ENCODE data around the gene ANK3. TPM values are rescaled to one million over a fixed set of nuclear protein-coding genes. Genes with fewer than 3 reads are reported as not detected.

ANK3 gene
- total RNA-seq (100 to 1,000 TPM in 1 of 7 donors, 10 to 100 TPM in 6; 30.6 to 133 (median 75.7) TPM), polyA plus RNA-seq (1 to 10 TPM; 2.0 to 6.2 (median 4.2) TPM)
- long read RNA-seq, donor 1, result 0 reads
- long read RNA-seq, donor 2, partial matches to known transcripts, result 0 of 1 reads
- long read RNA-seq, donor 2, other reads (novel, unspliced or antisense), result 0 of 1 reads

DNA sequence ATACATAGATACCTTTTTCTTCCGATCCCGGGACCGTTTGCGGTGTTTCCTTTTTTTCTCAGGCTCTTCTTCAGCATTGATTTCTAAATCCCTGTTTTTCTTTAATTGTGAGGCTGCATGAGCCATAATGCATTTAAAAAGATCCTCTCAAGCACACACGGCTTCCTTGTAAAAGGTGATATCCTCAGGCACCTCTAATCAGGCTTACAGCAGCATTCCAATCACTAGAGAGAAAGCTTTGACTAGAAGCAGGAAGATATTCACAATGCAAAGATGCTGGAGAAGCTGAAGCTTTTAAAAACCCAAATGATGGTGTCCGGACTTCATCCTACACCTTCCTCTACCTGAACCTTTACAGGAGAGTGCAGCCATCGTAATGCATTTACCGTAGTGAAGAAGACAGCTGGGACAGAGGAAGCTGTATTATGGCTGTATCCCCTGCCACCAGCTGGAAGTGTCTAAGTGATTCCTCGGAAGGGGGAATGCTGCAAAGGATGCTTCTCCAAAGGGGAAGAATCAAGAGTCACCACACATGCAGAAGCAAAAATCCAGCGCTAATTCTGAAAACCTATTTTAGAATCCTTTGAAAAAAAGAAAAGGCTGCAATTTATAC is at the start of gene ANK3:
Gene ANK3, minus strand, starts transcription at position 463 of the 613 bp plus-strand sequence. Its CDS starts 337 bp downstream, at position 126.
- Histone ChIP-seq H3K9me3 (no peaks in the 10 kb centered on the region), H3K36me3 (no peaks in the 10 kb centered on the region), H3K27ac (peak within 1 kb of the TSS in 5 of 8 donors; percentile 14 to 43 (median 26)), H3K4me3 (peak within 1 kb of the TSS in 1 of 8 donors; percentile 8), H3K4me1 (peaks cover 9 to 24% (median 17%) of the 10 kb centered on the region in 6 donors), H3K27me3 (replicated peaks in 1 of 7) (no peaks in the 10 kb centered on the region)
- WGBS, 5 donors, result 80 to 92% (median 88%) methylated on average over 10 of the region's 10 CpGs
- intact Hi-C loops (cut with DNase I; ENCODE audit: low total_unique reads), result no loop called here
- TF ChIP-seq, protein P1, sequence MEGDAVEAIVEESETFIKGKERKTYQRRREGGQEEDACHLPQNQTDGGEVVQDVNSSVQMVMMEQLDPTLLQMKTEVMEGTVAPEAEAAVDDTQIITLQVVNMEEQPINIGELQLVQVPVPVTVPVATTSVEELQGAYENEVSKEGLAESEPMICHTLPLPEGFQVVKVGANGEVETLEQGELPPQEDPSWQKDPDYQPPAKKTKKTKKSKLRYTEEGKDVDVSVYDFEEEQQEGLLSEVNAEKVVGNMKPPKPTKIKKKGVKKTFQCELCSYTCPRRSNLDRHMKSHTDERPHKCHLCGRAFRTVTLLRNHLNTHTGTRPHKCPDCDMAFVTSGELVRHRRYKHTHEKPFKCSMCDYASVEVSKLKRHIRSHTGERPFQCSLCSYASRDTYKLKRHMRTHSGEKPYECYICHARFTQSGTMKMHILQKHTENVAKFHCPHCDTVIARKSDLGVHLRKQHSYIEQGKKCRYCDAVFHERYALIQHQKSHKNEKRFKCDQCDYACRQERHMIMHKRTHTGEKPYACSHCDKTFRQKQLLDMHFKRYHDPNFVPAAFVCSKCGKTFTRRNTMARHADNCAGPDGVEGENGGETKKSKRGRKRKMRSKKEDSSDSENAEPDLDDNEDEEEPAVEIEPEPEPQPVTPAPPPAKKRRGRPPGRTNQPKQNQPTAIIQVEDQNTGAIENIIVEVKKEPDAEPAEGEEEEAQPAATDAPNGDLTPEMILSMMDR (IDR thresholded peaks at IDR 0.05 in 8 of 11, conservative IDR thresholded peaks at IDR 0.05 in 3 of 11), result no peak
- no peak for TF ChIP-seq POLR2A (IDR thresholded peaks at IDR 0.05)
- no peak for TF ChIP-seq POLR2AphosphoS5 (IDR thresholded peaks at IDR 0.05)
- no peak for DNase-seq

- H3K27me3 ChIP-seq (replicated peaks in 1 of 7), result no peaks in the 10 kb centered on the region
- peaks cover 0 to 8% (median 5%) of the 10 kb centered on the region in 6 donors for H3K4me1 ChIP-seq
- no peak for TF ChIP-seq POLR2A (IDR thresholded peaks at IDR 0.05)
- TF ChIP-seq, protein P1 (IDR thresholded peaks at IDR 0.05 in 8 of 11, conservative IDR thresholded peaks at IDR 0.05 in 3 of 11), result peak in 10 of 11 experiments; percentile 18 to 71 (median 60)
- TF ChIP-seq POLR2AphosphoS5 (IDR thresholded peaks at IDR 0.05), result no peak
- no peak overlapping the region for H3K4me3 ChIP-seq
- no peaks in the 10 kb centered on the region for H3K36me3 ChIP-seq
- WGBS, 5 donors, result 63 to 72% (median 65%) methylated on average over 3 of the region's 3 CpGs
- no peak for DNase-seq
- no peaks in the 10 kb centered on the region for H3K9me3 ChIP-seq
- no peak overlapping the region for H3K27ac ChIP-seq
- intact Hi-C loops (cut with DNase I; ENCODE audit: low total_unique reads), result loop anchor here (5.0 to 10.0 kb wide), 2 partner anchors 230 to 332 kb away; no protein-coding TSS in a partner anchor
These were observed 44.9 kb upstream of the ANK3 start for GRCh38 chr10:60434418-60435046.

DNA sequence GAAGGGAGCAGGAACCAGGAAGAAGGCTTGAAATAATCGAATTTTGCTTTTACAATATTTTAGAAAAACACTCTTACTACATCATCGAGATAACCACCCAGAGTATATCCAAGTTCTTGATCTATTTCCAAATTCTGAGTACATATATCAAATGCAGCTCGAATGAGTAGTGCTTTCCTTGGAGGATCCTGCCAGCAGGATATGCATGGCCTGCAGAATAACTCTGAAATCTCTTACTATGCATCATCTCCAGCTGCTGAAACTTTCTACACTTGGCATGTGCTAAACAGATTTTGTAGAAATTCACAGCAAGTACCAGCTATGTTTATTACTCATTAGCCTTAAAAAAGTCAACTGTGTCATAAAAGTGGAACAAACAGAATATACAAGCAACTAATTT is 44.0 kb upstream of the ANK3 start:
- Histone ChIP-seq H3K27me3 (replicated peaks in 1 of 7) (no peaks in the 10 kb centered on the region), H3K9me3 (no peaks in the 10 kb centered on the region), H3K27ac (peak overlapping the region in 4 of 8 donors; percentile 0 to 46 (median 28)), H3K36me3 (no peaks in the 10 kb centered on the region), H3K4me1 (peaks cover 0 to 8% (median 5%) of the 10 kb centered on the region in 6 donors), H3K4me3 (no peak overlapping the region)
- WGBS, 5 donors, result 47 to 61% (median 49%) methylated on average over 3 of the region's 3 CpGs
- intact Hi-C loops (cut with DNase I; ENCODE audit: low total_unique reads), result loop anchor here (5.0 to 10.0 kb wide), 2 partner anchors 229 to 331 kb away; no protein-coding TSS in a partner anchor
- no peak for DNase-seq
- TF ChIP-seq, protein P1 (IDR thresholded peaks at IDR 0.05 in 8 of 11, conservative IDR thresholded peaks at IDR 0.05 in 3 of 11), result no peak
- TF ChIP-seq POLR2A (IDR thresholded peaks at IDR 0.05), result no peak
- no peak for TF ChIP-seq POLR2AphosphoS5 (IDR thresholded peaks at IDR 0.05)

Data from spleen (tissue), 13 donors.